ENCODE results near the gene DAD1. TPM values are rescaled to one million over a fixed set of nuclear protein-coding genes. Genes with fewer than 3 reads are reported as not detected.
A peak's percentile ranks its signal among the peaks of the same experiment; 100 is the strongest.

DAD1 gene
- total and polyA plus RNA-seq, 2 donors from 2014 or later, result 205 to 523 TPM

DNA sequence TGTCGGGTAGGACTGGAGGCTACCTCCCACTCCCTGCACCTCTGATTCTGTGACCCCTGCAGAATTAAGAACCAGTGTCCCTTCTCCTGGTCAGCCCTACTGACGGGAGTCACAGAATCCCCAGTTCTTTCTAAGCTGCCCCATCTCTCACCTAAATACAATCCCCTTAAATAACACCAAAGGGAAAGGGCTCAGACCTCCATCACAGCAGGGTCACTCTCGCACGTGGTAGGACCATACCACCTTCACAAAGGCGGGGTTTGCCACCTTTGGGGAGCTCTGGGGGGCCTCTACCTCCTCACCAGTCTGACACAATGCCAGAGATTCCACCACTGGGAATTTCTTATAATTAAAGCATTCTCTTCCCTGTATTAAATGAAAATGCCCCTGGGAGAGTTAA, 35.6 kb downstream of the DAD1 start:
- TF ChIP-seq, protein P1, sequence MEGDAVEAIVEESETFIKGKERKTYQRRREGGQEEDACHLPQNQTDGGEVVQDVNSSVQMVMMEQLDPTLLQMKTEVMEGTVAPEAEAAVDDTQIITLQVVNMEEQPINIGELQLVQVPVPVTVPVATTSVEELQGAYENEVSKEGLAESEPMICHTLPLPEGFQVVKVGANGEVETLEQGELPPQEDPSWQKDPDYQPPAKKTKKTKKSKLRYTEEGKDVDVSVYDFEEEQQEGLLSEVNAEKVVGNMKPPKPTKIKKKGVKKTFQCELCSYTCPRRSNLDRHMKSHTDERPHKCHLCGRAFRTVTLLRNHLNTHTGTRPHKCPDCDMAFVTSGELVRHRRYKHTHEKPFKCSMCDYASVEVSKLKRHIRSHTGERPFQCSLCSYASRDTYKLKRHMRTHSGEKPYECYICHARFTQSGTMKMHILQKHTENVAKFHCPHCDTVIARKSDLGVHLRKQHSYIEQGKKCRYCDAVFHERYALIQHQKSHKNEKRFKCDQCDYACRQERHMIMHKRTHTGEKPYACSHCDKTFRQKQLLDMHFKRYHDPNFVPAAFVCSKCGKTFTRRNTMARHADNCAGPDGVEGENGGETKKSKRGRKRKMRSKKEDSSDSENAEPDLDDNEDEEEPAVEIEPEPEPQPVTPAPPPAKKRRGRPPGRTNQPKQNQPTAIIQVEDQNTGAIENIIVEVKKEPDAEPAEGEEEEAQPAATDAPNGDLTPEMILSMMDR (IDR thresholded peaks at IDR 0.05; ENCODE audit: borderline replicate concordance, extremely low read depth, insufficient read depth), result no peak
- FAIRE-seq (no peak), DNase-seq (no peak)
- Histone ChIP-seq H3K36me3 (ENCODE audit: control insufficient read depth in 2 of 3, insufficient read depth in 3 of 3, low read length in 3 of 3) (no peaks in the 10 kb centered on the region), H3K9ac (ENCODE audit: low read length in 3 of 3) (no peak overlapping the region), H3K9me3 (ENCODE audit: control insufficient read depth in 2 of 3, insufficient read depth in 1 of 3, low read length in 3 of 3) (no peaks in the 10 kb centered on the region), H3K27me3 (ENCODE audit: control insufficient read depth, insufficient read depth, low read length) (no peaks in the 10 kb centered on the region), H3K27ac (ENCODE audit: low read depth in 2 of 2, low read length in 2 of 2) (no peak overlapping the region), H3K4me1 (ENCODE audit: control insufficient read depth in 2 of 3, insufficient read depth in 2 of 3, low read depth in 1 of 3, low read length in 3 of 3) (peaks cover 6 to 31% (median 10%) of the 10 kb centered on the region in 3 donors), H3K4me3 (ENCODE audit: low read length in 3 of 3) (no peak overlapping the region)
- intact Hi-C loops (cut with DNase I), result loop anchor here (10.0 kb wide), 1 partner anchor 159 kb away; no protein-coding TSS in a partner anchor

DNA sequence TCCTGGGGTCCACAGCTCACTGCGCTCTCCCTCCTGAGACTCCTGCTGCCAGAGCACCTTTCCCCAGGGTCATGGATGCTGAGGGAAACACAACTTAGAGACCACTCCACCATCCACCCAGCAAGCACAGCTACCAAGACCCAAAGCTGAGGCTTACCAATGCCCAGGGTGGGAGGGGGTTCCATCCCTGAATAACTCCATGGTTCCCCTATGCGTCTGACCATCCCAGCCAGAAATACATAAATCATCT, 36.3 kb downstream of the DAD1 start:
- FAIRE-seq (no peak), DNase-seq (no peak)
- Histone ChIP-seq H3K4me1 (ENCODE audit: control insufficient read depth in 2 of 3, insufficient read depth in 2 of 3, low read depth in 1 of 3, low read length in 3 of 3) (peaks cover 6 to 29% (median 15%) of the 10 kb centered on the region in 3 donors), H3K27me3 (ENCODE audit: control insufficient read depth, insufficient read depth, low read length) (no peaks in the 10 kb centered on the region), H3K27ac (ENCODE audit: low read depth in 2 of 2, low read length in 2 of 2) (no peak overlapping the region), H3K9ac (ENCODE audit: low read length in 3 of 3) (no peak overlapping the region), H3K36me3 (ENCODE audit: control insufficient read depth in 2 of 3, insufficient read depth in 3 of 3, low read length in 3 of 3) (no peaks in the 10 kb centered on the region), H3K4me3 (ENCODE audit: low read length in 3 of 3) (no peak overlapping the region), H3K9me3 (ENCODE audit: control insufficient read depth in 2 of 3, insufficient read depth in 1 of 3, low read length in 3 of 3) (no peaks in the 10 kb centered on the region)
- intact Hi-C loops (cut with DNase I), result loop anchor here (10.0 kb wide), 1 partner anchor 158 kb away; no protein-coding TSS in a partner anchor
- TF ChIP-seq, protein P1 (IDR thresholded peaks at IDR 0.05; ENCODE audit: borderline replicate concordance, extremely low read depth, insufficient read depth), result no peak

DNA sequence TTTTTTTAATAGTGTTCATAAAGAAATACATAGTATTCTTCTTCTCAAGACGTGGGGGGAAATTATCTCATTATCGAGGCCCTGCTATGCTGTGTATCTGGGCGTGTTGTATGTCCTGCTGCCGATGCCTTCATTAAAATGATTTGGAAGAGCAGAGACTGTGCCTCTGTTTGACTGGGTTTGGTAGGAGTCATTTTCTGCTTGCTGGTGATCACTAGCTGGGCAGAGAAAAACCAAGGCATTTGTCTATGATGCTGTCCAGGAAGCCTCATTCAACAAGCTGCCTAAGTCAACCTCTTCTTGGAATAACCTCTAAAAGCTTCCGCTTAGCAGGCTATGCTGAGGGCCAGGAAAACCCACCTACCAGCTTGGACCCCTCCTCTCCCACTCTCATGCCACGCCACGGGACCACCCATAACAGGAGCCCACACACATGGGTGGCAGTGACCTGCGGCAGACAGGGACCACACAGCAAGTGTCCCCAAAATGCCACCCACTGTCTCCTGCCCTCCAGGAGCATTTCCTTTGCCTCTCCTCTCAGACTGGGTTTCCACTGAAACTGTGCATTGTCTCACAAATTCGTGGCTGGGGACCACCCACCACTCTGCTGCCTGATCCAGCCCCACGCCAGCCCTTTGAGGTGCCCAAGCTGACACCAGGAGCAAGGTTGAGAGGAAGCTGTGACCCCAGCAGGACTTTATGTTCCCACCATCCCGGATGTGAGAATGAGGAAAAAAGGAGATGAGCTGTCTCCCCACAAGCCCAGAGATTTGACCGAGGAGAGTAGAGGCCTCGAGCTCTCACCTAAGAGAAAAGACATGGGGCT, 36.8 kb downstream of the DAD1 start:
- peaks cover 7 to 29% (median 16%) of the 10 kb centered on the region in 3 donors for H3K4me1 ChIP-seq (ENCODE audit: control insufficient read depth in 2 of 3, insufficient read depth in 2 of 3, low read depth in 1 of 3, low read length in 3 of 3)
- no peak overlapping the region for H3K27ac ChIP-seq (ENCODE audit: low read depth in 2 of 2, low read length in 2 of 2)
- intact Hi-C loops (cut with DNase I), result loop anchor here (10.0 kb wide), 1 partner anchor 157 kb away; no protein-coding TSS in a partner anchor
- DNase-seq, result peak in 1 of 5 donors; percentile 36
- H3K36me3 ChIP-seq (ENCODE audit: control insufficient read depth in 2 of 3, insufficient read depth in 3 of 3, low read length in 3 of 3), result no peaks in the 10 kb centered on the region
- TF ChIP-seq, protein P1 (IDR thresholded peaks at IDR 0.05; ENCODE audit: borderline replicate concordance, extremely low read depth, insufficient read depth), result no peak
- FAIRE-seq, result no peak
- no peaks in the 10 kb centered on the region for H3K9me3 ChIP-seq (ENCODE audit: control insufficient read depth in 2 of 3, insufficient read depth in 1 of 3, low read length in 3 of 3)
- no peak overlapping the region for H3K9ac ChIP-seq (ENCODE audit: low read length in 3 of 3)
- H3K4me3 ChIP-seq (ENCODE audit: low read length in 3 of 3), result no peak overlapping the region
- H3K27me3 ChIP-seq (ENCODE audit: control insufficient read depth, insufficient read depth, low read length), result no peaks in the 10 kb centered on the region

All from kidney (tissue), 14 donors.